SK-N-SH (cell line): ENCODE measurements around the gene FAM89B. TPM values are rescaled to one million over a fixed set of nuclear protein-coding genes. Genes with fewer than 3 reads are reported as not detected.

Source experiments
- CTCF ChIA-PET: fragments of 300-600, 350-600 bp; formaldehyde crosslinking; extraction: SDS; loops from one replicate; lab custom pipeline; 2021; lab: Yijun Ruan, JAX
- POLR2A ChIA-PET: fragments of 350-600 bp; sonication (Branson Sonifier 250); formaldehyde crosslinking; extraction: SDS; loops from one replicate; lab custom pipeline; 2020; ENCODE audit warnings: antibody characterized with exemption, inconsistent platforms; lab: Yijun Ruan, JAX
- DNase-seq: peaks from one replicate; pipeline ENCODE4 v3.0.0; 2012
- H2AFZ ChIP-seq: fragments of 200-600 bp; sonication (generic); 2 replicates; pipeline ENCODE4 v1.8.1; 2016; ENCODE audit warnings: antibody characterized with exemption, mild to moderate bottlenecking, low read depth
- H3F3A ChIP-seq: fragments of 200-600 bp; sonication (generic); replicated peaks from 2 replicates; pipeline ENCODE3; 2016; ENCODE audit warnings: antibody characterized with exemption, mild to moderate bottlenecking; ENCODE audit not compliant: insufficient read depth
- H3K27ac ChIP-seq, 2 experiments: fragments of 200-500 bp in 1 of 2; fragments of 200-600 bp in 1 of 2; sonication (Bioruptor generic) in 1 of 2; sonication (generic), shearing (Covaris generic) in 1 of 2; 2 replicates each; pipeline versions ENCODE4 v1.5.1 to v1.6.1; 2014 to 2016; ENCODE audit warnings: low read depth in 2 of 2, inconsistent platforms in 1 of 2, low read length in 1 of 2, mild to moderate bottlenecking in 1 of 2, mixed read lengths in 1 of 2
- H3K27me3 ChIP-seq: fragments of 200-600 bp; sonication (generic), shearing (Covaris generic); 2 replicates; pipeline ENCODE4 v1.6.1; 2016; ENCODE audit warnings: mixed run types; ENCODE audit not compliant: insufficient read depth
- H3K36me3 ChIP-seq, 2 experiments: fragments of 200-500 bp in 1 of 2; fragments of 200-600 bp in 1 of 2; sonication (Bioruptor generic) in 1 of 2; sonication (generic) in 1 of 2; replicated peaks in 1 of 2; 2 replicates each; pipeline versions ENCODE3 to v1.5.1; 2014 to 2016; ENCODE audit warnings: low read length in 1 of 2, mild to moderate bottlenecking in 1 of 2; ENCODE audit not compliant: insufficient read depth in 2 of 2, control insufficient read depth in 1 of 2
- H3K4me1 ChIP-seq, 2 experiments: fragments of 200-500 bp in 1 of 2; fragments of 200-600 bp in 1 of 2; sonication (Bioruptor generic) in 1 of 2; sonication (generic), shearing (Covaris generic) in 1 of 2; 2 replicates each; pipeline versions ENCODE4 v1.5.1 to v1.6.1; 2014 to 2016; ENCODE audit warnings: low read depth in 1 of 2, low read length in 1 of 2, mixed run types in 1 of 2; ENCODE audit not compliant: insufficient read depth in 2 of 2, control insufficient read depth in 1 of 2
- H3K4me2 ChIP-seq: fragments of 200-600 bp; sonication (generic), shearing (Covaris generic); 2 replicates; pipeline ENCODE4 v1.6.1; 2017; ENCODE audit warnings: mixed run types
- H3K4me3 ChIP-seq, 2 experiments: fragments of 200-500 bp in 1 of 2; fragments of 200-600 bp in 1 of 2; sonication (Bioruptor generic) in 1 of 2; sonication (generic), shearing (Covaris generic) in 1 of 2; 2 replicates each; pipeline versions ENCODE4 v1.5.1 to v1.8.1; 2014 to 2016; ENCODE audit warnings: low read depth in 2 of 2, inconsistent platforms in 1 of 2, low read length in 1 of 2, mild to moderate bottlenecking in 1 of 2, mixed read lengths in 1 of 2, moderate library complexity in 1 of 2
- H3K79me2 ChIP-seq: fragments of 200-600 bp; sonication (generic); 2 replicates; pipeline ENCODE4 v1.8.1; 2017; ENCODE audit warnings: mild to moderate bottlenecking; ENCODE audit not compliant: insufficient read depth
- H3K9ac ChIP-seq: fragments of 200-600 bp; sonication (generic); 2 replicates; pipeline ENCODE4 v1.6.1; 2017; ENCODE audit warnings: mixed run types
- H3K9me2 ChIP-seq: fragments of 200-600 bp; sonication (generic); 2 replicates; pipeline ENCODE4 v1.6.1; 2017; ENCODE audit warnings: mixed run types
- H3K9me3 ChIP-seq: fragments of 200-600 bp; sonication (generic); 2 replicates; pipeline ENCODE4 v1.6.1; 2017; ENCODE audit warnings: mixed run types, mild to moderate bottlenecking, moderate library complexity
- H4K20me1 ChIP-seq: fragments of 200-600 bp; sonication (generic); 2 replicates; pipeline ENCODE4 v1.6.1; 2017; ENCODE audit warnings: mild to moderate bottlenecking, mixed run types; ENCODE audit not compliant: insufficient read depth
- EP300 ChIP-seq, 2 experiments: IDR thresholded peaks; 2 replicates each; pipeline versions ENCODE4 v1.4.0 to v1.6.1; 2012; ENCODE audit warnings: borderline replicate concordance in 1 of 2, low read depth in 1 of 2, low read length in 1 of 2
- EZH2phosphoT487 ChIP-seq: fragments of 200-600 bp; sonication (generic); IDR thresholded peaks from 2 replicates; pipeline ENCODE4 v1.6.1; 2017; ENCODE audit warnings: low read depth, mixed run types, mild to moderate bottlenecking, antibody characterized with exemption, moderate library complexity, borderline replicate concordance
- FOSL2 ChIP-seq: IDR thresholded peaks from 2 replicates; pipeline ENCODE4 v1.4.0; 2012; ENCODE audit warnings: low read depth, mild to moderate bottlenecking, moderate library complexity, borderline replicate concordance
- FOXM1 ChIP-seq: IDR thresholded peaks from 2 replicates; pipeline ENCODE4 v1.4.0; 2012; ENCODE audit warnings: low read depth, mild to moderate bottlenecking
- NRF1 ChIP-seq: IDR thresholded peaks from 2 replicates; pipeline ENCODE4 v1.6.1; 2012; ENCODE audit warnings: low read depth, mild to moderate bottlenecking, low read length
- POLR2AphosphoS5 ChIP-seq: IDR thresholded peaks from 2 replicates; pipeline ENCODE4 v1.6.1; 2012; ENCODE audit warnings: low read depth, low read length
- RAD21 ChIP-seq: IDR thresholded peaks from 2 replicates; pipeline ENCODE4 v1.6.1; 2012; ENCODE audit warnings: mild to moderate bottlenecking, low read length
- RXRA ChIP-seq: IDR thresholded peaks from 2 replicates; pipeline ENCODE4 v1.4.0; 2012; ENCODE audit warnings: low read depth, mild to moderate bottlenecking, borderline replicate concordance
- TAF1 ChIP-seq: IDR thresholded peaks from 2 replicates; pipeline ENCODE4 v1.6.1; 2012; ENCODE audit warnings: low read depth, mild to moderate bottlenecking, low read length, moderate library complexity, borderline replicate concordance
- TEAD4 ChIP-seq: IDR thresholded peaks from 2 replicates; pipeline ENCODE4 v1.4.0; 2012; ENCODE audit warnings: mild to moderate bottlenecking, borderline replicate concordance; ENCODE audit not compliant: insufficient read depth
- YY1 ChIP-seq: IDR thresholded peaks from 2 replicates; pipeline ENCODE4 v1.4.0; 2012; ENCODE audit warnings: low read depth, mild to moderate bottlenecking
- WGBS: methylation state at CpG from one replicate; pipeline ENCODE4 v1.1.6; 2017; ENCODE audit warnings: low lambda C conversion rate; 5-methylcytosine and 5-hydroxymethylcytosine counted together
- polyA plus RNA-seq, 3 experiments: library from polyadenylated mRNA; depleted of rRNA; stranded (reverse); fragments of >200 nt; gene quantifications; 2 replicates each; pipeline ENCODE4 v1.2.3, GENCODE V29; 2012

The FAM89B gene
- polyA plus RNA-seq, 1 of the 3 experiments (the other 2 are of a cell fraction) = 65.3 TPM

DNA sequence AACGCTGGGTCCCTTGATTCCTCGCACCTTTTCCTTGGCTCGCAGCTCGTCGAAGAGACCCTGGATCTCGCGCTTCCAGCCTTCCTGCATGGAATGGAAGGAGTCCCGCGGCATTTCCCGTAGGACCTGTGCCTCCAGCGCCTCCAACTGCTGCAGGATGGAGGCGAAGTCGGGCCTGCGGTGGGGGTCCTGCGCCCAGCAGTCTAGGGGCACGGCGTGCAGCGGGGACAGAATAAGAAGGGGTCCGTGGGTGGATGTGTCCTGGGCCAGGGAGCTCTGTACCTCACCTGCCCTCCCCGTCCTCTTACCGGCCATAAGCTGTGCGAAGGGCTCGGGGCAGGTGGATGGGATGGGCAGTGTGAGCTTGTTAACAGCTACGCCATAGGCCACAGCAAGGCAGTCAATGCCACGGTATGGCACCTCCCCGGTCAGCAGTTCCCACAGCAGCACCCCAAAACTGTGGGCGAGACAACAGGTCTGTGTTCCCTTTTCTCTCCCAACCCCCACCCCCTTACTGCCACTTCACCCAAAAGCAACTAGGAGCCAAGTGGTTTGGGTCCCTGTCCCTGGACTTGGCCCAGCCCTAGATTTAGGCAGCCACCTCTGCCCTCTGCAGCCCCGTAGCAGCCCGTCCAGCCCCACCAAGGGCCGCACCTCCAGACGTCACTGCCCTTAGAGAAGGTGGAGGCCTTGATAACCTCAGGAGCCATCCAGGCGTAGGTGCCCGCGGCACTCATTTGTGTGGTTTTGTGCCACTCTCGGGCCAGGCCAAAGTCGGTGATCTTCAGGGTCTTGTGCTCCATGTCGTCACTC, 35.5 kb downstream of the FAM89B start:
- no peak overlapping the region for H2AFZ ChIP-seq
- H3K9me2 ChIP-seq = no peaks in the 10 kb centered on the region
- no peak overlapping the region for H3K9ac ChIP-seq
- H3K36me3 ChIP-seq = peaks cover 17 to 48% of the 10 kb centered on the region in 2 experiments
- H3K79me2 ChIP-seq = peaks cover 51% of the 10 kb centered on the region
- no peak for DNase-seq
- peak overlapping the region in 1 of 2 experiments; percentile 33; a peak in 1 of 4 replicates for H3K4me3 ChIP-seq
- H3F3A ChIP-seq = peaks cover 2% of the 10 kb centered on the region
- 73% methylated on average over 25 of the region's 37 CpGs for WGBS
- ChIA-PET CTCF (interaction anchor here (0.9 to 5.5 kb wide), 7 partner anchors 14 to 67 kb away, joined by 3 to 48 read pairs (median 9); partner anchors contain the start of genes EHBP1L1 and ZNRD2), POLR2A (interaction anchor here (0.6 to 1.6 kb wide), 6 partner anchors 7 to 266 kb away, joined by 3 to 15 read pairs (median 4); partner anchors contain the start of genes KCNK7, NEAT1 and PCNX3)
- peak overlapping the region; percentile 45 for H3K4me2 ChIP-seq
- TF ChIP-seq POLR2AphosphoS5 = no peak
- no peak for TF ChIP-seq RAD21
- no peak for TF ChIP-seq FOXM1
- TF ChIP-seq EP300 (IDR thresholded peaks at IDR 0.05; ENCODE audit: borderline replicate concordance in 1 of 2, low read depth in 1 of 2, low read length in 1 of 2) = no peak
- TF ChIP-seq TEAD4 = no peak
- TF ChIP-seq TAF1 = no peak
- no peak for TF ChIP-seq YY1
- TF ChIP-seq NRF1 = no peak
- TF ChIP-seq RXRA = no peak
- no peak for TF ChIP-seq FOSL2
- no peak overlapping the region for H3K27ac ChIP-seq
- peaks cover 30% of the 10 kb centered on the region for H4K20me1 ChIP-seq
- no peaks in the 10 kb centered on the region for H3K9me3 ChIP-seq
- H3K4me1 ChIP-seq = peaks cover 22 to 28% of the 10 kb centered on the region in 2 experiments; a peak in 3 of 4 replicates
- no peaks in the 10 kb centered on the region for H3K27me3 ChIP-seq

DNA sequence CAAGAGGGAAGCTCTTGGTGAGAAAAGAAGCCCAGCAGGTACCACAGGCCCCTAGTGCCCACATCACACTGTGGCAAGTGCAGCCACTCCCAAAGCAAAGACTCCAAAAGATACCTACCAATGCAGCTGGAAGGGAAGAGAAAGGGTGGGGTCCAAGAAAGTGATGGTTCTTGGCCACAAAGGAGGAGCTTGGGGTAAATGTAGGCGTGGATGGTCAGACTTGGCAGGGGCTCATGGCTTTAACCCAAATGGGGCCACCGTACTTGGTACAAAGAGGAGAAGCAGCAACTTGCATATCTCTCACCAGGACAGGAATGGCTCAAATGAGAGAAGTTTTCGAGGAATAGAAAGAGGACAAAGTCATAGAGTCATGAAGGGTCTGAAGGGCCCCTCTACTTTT, 36.9 kb downstream of the FAM89B start:
- TF ChIP-seq TEAD4 (no peak), EZH2phosphoT487 (no peak), FOXM1 (no peak)
- peaks cover 12 to 35% of the 10 kb centered on the region in 2 experiments for H3K36me3 ChIP-seq
- no peak overlapping the region for H3K4me2 ChIP-seq
- no peaks in the 10 kb centered on the region for H3K9me2 ChIP-seq
- H3K9ac ChIP-seq = no peak overlapping the region
- DNase-seq = no peak
- CTCF ChIA-PET = interaction anchor here (1.1 to 3.8 kb wide), 5 partner anchors 15 to 69 kb away, joined by 3 to 15 read pairs (median 13); no protein-coding TSS in a partner anchor
- no peak overlapping the region for H2AFZ ChIP-seq
- 94% methylated on average over 3 of the region's 3 CpGs for WGBS
- no peaks in the 10 kb centered on the region for H3K27me3 ChIP-seq
- H3K27ac ChIP-seq = no peak overlapping the region
- no peaks in the 10 kb centered on the region for H3F3A ChIP-seq
- no peak overlapping the region for H3K4me3 ChIP-seq
- H3K79me2 ChIP-seq = peaks cover 64% of the 10 kb centered on the region
- peaks cover 30% of the 10 kb centered on the region for H4K20me1 ChIP-seq
- POLR2A ChIA-PET = no interaction called here
- H3K9me3 ChIP-seq = no peaks in the 10 kb centered on the region
- peaks cover 25 to 35% of the 10 kb centered on the region in 2 experiments; a peak in 3 of 4 replicates for H3K4me1 ChIP-seq
